Measurements from ENCODE around the gene ELL.
"Not testable (repeated sequence)": the region's sequence is repeated elsewhere in the genome, so short reads cannot be mapped to it uniquely, and the experiment has no call there.

The ELL gene

DNA sequence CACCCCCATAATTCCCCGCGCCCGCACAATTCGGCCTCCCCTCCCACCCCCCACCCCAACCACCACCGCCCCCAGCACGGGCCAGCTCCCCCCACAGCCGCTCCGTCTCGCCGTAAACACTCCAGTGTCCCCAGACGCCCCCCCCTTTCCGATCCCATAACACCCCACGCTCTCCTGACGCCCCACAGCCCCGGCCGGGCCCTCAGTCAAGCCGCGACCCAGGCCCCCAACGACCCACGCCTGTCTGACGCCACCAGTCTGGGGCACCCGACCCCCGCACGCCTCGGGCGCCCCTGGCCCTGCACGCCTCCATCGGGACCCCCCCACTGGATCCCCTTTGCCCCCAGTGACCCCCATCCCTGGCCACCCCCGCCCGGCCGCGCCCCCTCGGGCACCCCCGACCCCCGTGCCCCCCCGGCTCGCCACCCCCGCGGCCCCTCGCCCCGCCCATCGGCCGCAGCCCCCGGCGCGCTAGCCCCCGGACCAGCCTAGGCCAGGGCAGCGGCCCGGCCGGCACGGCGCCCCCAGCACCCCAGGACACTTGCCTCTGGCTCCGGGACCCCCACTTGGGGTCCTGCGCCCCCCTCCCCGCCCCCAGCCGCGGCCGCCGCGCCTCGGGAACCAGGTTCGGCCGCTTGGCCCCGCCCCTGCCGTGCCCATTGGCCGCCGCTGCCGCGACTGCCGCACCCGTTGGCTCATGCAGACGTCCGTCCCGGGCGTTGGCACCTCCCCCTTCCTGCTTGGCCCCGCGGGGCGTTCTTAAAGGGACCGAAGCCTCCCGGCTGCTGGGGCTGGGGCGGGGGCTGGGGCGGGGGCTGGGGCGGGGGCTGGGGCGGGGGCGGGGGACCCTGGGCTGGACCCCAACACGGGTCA, 21.3 kb upstream of the ELL start, which contains the start of gene FKBP8:
Gene FKBP8 (minus strand): TSS at position 633 of the 873 bp plus-strand sequence. CDS start 1,603 bp downstream, outside the sequence.
- H3K4me3 ChIP-seq (ENCODE audit: insufficient read depth, low read depth, low read length, poor library complexity, severe bottlenecking) = peak within 1 kb of the TSS; percentile 52
- H3K27ac ChIP-seq (ENCODE audit: insufficient read depth, low read length, poor library complexity, severe bottlenecking) = peak within 1 kb of the TSS; percentile 78
- H3K4me1 ChIP-seq (ENCODE audit: control insufficient read depth, insufficient read depth, low read length, poor library complexity, severe bottlenecking) = peaks cover 11% of the 10 kb centered on the region
- no peaks in the 10 kb centered on the region for H3K9me3 ChIP-seq (ENCODE audit: control insufficient read depth, low read length)
- no peaks in the 10 kb centered on the region for H3K27me3 ChIP-seq (replicated peaks; ENCODE audit: control insufficient read depth, insufficient read depth, low read length, poor library complexity, severe bottlenecking)
- peaks cover 19% of the 10 kb centered on the region for H3K36me3 ChIP-seq (ENCODE audit: control insufficient read depth, insufficient read depth, low read length)
- peak; percentile 80 to 87 (median 87) for DNase-seq

DNA sequence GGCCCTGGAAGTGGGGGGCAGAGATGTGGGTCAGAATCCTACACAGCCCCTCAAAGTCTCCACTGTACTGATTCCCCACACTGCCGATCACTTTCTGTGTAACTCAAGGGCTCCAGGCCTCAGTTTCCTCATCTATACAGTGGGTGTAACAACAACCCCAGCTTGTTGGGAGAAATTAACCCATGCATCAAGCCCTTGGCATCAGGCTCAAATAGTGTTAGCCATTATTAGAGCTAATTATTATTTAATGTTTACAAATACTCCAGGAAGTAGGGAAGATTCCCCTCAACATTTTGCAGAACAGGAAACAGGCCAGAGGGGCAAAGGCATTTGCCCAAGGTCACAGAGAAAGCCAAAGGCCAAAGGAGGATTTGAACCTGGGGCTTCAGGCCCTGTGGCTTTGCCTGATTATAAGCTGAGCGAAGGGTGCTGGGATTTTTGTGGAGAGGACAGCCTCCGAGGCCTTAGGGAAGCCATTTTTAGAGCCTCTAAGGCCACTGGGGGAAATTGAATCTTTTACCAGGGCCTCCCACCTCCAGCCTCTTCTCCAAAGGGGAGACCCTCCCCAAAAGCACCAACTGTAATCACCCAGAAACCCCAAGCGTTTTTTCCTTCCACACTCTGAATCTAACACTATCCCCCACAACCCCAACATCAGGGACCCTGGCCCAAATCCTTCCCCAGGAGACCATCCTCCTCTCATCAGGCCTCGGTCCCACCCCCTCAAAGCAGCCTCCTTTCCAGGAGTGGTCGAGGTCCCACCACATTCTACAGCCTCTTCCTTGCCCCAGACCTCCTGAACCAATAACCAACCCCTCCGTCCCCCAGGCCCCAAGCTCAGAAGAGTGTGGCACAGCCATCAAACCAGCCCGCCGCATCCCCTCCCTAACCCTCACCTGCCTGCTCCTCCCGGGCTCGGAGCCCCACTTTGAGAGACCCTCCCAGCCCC, 20.4 kb upstream of the ELL start:
- no peak for DNase-seq
- peaks cover 11% of the 10 kb centered on the region for H3K4me1 ChIP-seq (ENCODE audit: control insufficient read depth, insufficient read depth, low read length, poor library complexity, severe bottlenecking)

DNA sequence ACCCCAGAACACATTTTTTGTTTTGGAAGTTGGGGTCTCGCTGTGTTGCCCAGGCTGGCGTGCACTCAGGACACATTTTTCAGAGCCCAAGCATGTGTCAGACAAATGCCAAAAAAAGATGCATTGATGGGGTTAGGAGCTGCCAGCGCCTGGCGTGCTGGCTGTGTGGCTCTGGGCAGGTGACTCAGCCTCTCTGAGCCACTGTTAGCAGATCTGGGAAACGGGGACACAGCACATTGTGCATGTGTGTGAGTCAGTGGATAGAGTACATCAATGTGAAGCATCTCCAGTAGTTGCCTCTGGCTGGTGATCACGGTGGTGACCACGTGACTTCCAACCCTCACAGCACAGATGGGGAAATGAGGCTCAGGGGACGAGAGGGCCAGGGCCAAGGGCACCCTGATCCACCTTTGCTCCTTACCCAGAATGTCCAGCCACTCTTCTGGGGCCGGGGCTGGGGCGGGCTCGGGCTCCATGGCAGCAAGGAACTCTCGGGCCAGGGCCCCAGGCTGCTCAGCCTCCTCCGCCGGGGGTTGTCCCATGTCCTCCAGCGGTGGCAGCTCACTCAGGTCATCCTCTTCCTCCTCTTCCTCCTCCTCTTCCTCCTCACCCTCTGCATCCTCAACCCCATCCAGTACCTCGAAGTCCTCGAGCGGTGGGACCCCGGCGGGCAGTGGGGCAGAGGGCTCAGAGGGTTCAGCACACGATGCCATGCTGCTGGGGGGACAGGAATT, 19.6 kb upstream of the ELL start:
- Histone ChIP-seq H3K27ac (ENCODE audit: insufficient read depth, low read length, poor library complexity, severe bottlenecking) (no peak overlapping the region), H3K27me3 (replicated peaks; ENCODE audit: control insufficient read depth, insufficient read depth, low read length, poor library complexity, severe bottlenecking) (no peaks in the 10 kb centered on the region), H3K4me3 (ENCODE audit: insufficient read depth, low read depth, low read length, poor library complexity, severe bottlenecking) (no peak overlapping the region), H3K36me3 (ENCODE audit: control insufficient read depth, insufficient read depth, low read length) (peaks cover 30% of the 10 kb centered on the region), H3K9me3 (ENCODE audit: control insufficient read depth, low read length) (no peaks in the 10 kb centered on the region), H3K4me1 (ENCODE audit: control insufficient read depth, insufficient read depth, low read length, poor library complexity, severe bottlenecking) (peaks cover 11% of the 10 kb centered on the region)
- DNase-seq = no peak

More for the DNA sequence above, 20.4 kb upstream of the ELL start:
- Histone ChIP-seq H3K27ac (ENCODE audit: insufficient read depth, low read length, poor library complexity, severe bottlenecking) (peak overlapping the region; percentile 71), H3K36me3 (ENCODE audit: control insufficient read depth, insufficient read depth, low read length) (peaks cover 25% of the 10 kb centered on the region), H3K4me3 (ENCODE audit: insufficient read depth, low read depth, low read length, poor library complexity, severe bottlenecking) (peak overlapping the region; percentile 52), H3K9me3 (ENCODE audit: control insufficient read depth, low read length) (no peaks in the 10 kb centered on the region), H3K27me3 (replicated peaks; ENCODE audit: control insufficient read depth, insufficient read depth, low read length, poor library complexity, severe bottlenecking) (no peaks in the 10 kb centered on the region)

DNA sequence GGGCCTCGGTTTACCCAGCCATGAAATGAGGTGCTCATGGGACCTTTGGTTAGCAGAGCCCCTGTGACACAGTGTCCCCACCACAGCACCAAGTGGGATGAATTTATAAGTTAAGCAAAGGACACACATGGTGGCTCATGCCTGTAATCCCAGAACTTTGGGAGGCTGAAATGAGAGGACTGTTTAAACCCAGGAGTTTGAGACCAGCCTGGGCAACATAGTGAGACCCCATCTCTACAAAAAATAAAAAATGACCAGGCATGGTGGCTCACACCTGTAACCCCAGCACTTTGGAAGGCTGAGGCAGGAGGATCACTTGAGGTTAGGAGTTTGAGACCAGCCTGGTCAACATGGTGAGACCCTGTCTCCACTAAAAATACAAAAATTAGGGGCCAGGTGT, 18.3 kb upstream of the ELL start:
- H3K4me3 ChIP-seq (ENCODE audit: insufficient read depth, low read depth, low read length, poor library complexity, severe bottlenecking); H3K27ac ChIP-seq (ENCODE audit: insufficient read depth, low read length, poor library complexity, severe bottlenecking); H3K27me3 ChIP-seq (replicated peaks; ENCODE audit: control insufficient read depth, insufficient read depth, low read length, poor library complexity, severe bottlenecking); H3K9me3 ChIP-seq (ENCODE audit: control insufficient read depth, low read length); DNase-seq: not testable (repeated sequence)
- peaks cover 11% of the 10 kb centered on the region for H3K4me1 ChIP-seq (ENCODE audit: control insufficient read depth, insufficient read depth, low read length, poor library complexity, severe bottlenecking)
- peaks cover 36% of the 10 kb centered on the region for H3K36me3 ChIP-seq (ENCODE audit: control insufficient read depth, insufficient read depth, low read length)

DNA sequence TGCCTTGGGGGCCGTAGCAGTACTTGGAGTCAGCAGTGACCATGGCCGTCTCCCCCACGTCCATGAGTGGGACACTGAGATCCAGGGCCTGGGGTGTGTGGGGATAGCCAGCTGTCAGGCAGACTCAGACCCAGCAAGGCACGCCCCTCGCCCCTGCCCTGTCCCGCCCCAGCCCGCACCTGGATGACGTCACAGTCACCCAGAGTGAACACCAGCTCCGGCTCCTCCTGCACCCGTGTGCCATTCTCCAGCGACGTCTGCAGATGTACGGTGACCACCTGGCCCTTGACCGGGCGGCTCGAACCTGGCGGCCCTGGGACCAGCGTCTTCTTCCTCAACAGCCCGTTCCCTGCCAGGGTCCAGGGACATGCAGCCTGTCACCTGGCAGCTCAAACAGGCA, 17.5 kb upstream of the ELL start:
- Histone ChIP-seq H3K27ac (ENCODE audit: insufficient read depth, low read length, poor library complexity, severe bottlenecking) (no peak overlapping the region), H3K4me1 (ENCODE audit: control insufficient read depth, insufficient read depth, low read length, poor library complexity, severe bottlenecking) (peaks cover 11% of the 10 kb centered on the region), H3K27me3 (replicated peaks; ENCODE audit: control insufficient read depth, insufficient read depth, low read length, poor library complexity, severe bottlenecking) (no peaks in the 10 kb centered on the region), H3K36me3 (ENCODE audit: control insufficient read depth, insufficient read depth, low read length) (peaks cover 36% of the 10 kb centered on the region), H3K9me3 (ENCODE audit: control insufficient read depth, low read length) (no peaks in the 10 kb centered on the region), H3K4me3 (ENCODE audit: insufficient read depth, low read depth, low read length, poor library complexity, severe bottlenecking) (no peak overlapping the region)
- DNase-seq = no peak

DNA sequence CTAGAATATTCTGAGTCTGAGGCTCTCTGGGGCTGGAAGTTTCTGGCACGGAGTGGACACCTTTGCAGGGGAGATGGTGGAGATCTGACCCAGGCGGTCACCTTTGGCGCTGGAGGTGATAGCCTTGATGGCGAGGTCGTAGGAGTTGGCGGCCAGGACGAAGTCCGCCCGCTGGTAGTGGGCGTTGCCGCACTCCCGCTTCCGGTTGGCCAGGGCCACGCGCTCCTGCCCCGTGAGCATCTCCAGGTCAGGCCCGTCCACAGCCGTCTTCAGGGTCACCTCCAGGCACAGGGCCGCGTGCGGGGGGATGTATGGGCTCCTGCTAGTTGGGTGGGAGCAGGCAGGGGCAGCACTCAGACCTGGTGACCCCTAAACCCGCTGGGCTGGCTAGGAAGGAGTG, 16.2 kb upstream of the ELL start:
- peaks cover 7% of the 10 kb centered on the region for H3K4me1 ChIP-seq (ENCODE audit: control insufficient read depth, insufficient read depth, low read length, poor library complexity, severe bottlenecking)
- no peaks in the 10 kb centered on the region for H3K9me3 ChIP-seq (ENCODE audit: control insufficient read depth, low read length)
- H3K27me3 ChIP-seq (replicated peaks; ENCODE audit: control insufficient read depth, insufficient read depth, low read length, poor library complexity, severe bottlenecking) = no peaks in the 10 kb centered on the region
- peaks cover 38% of the 10 kb centered on the region for H3K36me3 ChIP-seq (ENCODE audit: control insufficient read depth, insufficient read depth, low read length)
- H3K4me3 ChIP-seq (ENCODE audit: insufficient read depth, low read depth, low read length, poor library complexity, severe bottlenecking) = no peak overlapping the region
- no peak for DNase-seq
- no peak overlapping the region for H3K27ac ChIP-seq (ENCODE audit: insufficient read depth, low read length, poor library complexity, severe bottlenecking)

DNA sequence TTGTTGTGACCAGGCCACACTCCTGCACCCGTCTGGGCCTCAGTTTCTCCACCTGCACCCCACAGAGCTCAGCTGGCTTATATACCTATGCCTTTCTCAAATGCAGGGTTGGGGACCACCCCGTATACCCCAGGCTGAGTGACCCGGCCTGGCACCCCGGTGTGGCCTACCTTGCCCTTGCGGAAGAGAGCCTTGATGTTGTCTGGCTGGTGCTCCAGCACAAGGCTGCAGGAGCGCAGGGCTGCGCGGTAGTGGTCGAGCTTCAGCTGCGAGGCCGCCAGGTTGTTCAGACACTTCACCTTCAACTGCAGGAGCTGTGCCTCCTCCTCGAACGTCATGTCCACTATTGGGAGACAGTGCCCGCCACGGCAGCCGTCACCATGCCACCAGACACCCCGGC, 15.6 kb upstream of the ELL start:
- peaks cover 45% of the 10 kb centered on the region for H3K36me3 ChIP-seq (ENCODE audit: control insufficient read depth, insufficient read depth, low read length)
- H3K4me1 ChIP-seq (ENCODE audit: control insufficient read depth, insufficient read depth, low read length, poor library complexity, severe bottlenecking) = peaks cover 5% of the 10 kb centered on the region

DNA sequence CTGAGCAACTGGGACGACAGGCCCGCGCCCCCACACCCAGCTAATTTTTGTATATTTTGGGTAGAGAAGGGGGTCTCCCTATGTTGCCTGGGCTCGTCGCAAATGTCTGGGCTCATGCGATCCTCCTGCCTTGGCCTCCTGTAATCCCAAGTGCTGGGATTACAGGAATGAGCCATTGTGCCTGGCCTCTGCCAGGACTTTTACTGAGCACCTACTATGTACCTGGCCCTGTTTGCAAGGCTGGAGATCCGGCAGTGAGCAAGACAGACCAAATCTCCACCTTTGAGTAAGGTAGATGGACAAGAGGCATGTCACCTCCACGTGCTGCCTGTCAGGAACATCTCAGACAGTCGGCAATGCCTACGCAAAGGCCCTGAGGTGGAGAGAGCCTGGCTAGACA, 14.6 kb upstream of the ELL start:
- Histone ChIP-seq H3K9me3 (ENCODE audit: control insufficient read depth, low read length) (no peaks in the 10 kb centered on the region), H3K27ac (ENCODE audit: insufficient read depth, low read length, poor library complexity, severe bottlenecking) (no peak overlapping the region), H3K4me3 (ENCODE audit: insufficient read depth, low read depth, low read length, poor library complexity, severe bottlenecking) (no peak overlapping the region), H3K4me1 (ENCODE audit: control insufficient read depth, insufficient read depth, low read length, poor library complexity, severe bottlenecking) (no peaks in the 10 kb centered on the region), H3K27me3 (replicated peaks; ENCODE audit: control insufficient read depth, insufficient read depth, low read length, poor library complexity, severe bottlenecking) (no peaks in the 10 kb centered on the region), H3K36me3 (ENCODE audit: control insufficient read depth, insufficient read depth, low read length) (peaks cover 49% of the 10 kb centered on the region)
- DNase-seq = no peak

More for the DNA sequence above, 15.6 kb upstream of the ELL start:
- DNase-seq = no peak
- no peaks in the 10 kb centered on the region for H3K27me3 ChIP-seq (replicated peaks; ENCODE audit: control insufficient read depth, insufficient read depth, low read length, poor library complexity, severe bottlenecking)
- no peaks in the 10 kb centered on the region for H3K9me3 ChIP-seq (ENCODE audit: control insufficient read depth, low read length)
- H3K27ac ChIP-seq (ENCODE audit: insufficient read depth, low read length, poor library complexity, severe bottlenecking) = no peak overlapping the region
- H3K4me3 ChIP-seq (ENCODE audit: insufficient read depth, low read depth, low read length, poor library complexity, severe bottlenecking) = no peak overlapping the region

DNA sequence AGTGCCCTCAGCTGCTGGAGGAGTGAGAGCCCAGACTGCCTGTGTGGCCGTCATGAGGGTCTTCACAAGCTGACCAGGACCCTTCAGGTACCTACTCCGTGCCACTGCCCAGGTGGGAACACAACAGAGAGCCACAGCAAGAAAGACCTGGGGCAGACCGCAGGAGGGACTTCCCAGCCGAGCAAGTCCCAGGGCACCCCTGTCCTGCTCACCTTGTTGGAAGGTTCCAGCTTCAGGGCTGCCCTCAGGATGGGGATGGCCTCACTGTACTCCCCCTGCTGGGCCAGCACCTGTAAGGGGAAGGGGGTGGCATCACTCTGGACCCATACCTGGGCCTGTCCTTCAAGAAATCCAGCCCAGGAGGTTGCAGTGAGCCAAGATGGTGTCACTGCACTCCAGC, 11.2 kb upstream of the ELL start:
- Histone ChIP-seq H3K36me3 (ENCODE audit: control insufficient read depth, insufficient read depth, low read length) (peaks cover 29% of the 10 kb centered on the region), H3K4me1 (ENCODE audit: control insufficient read depth, insufficient read depth, low read length, poor library complexity, severe bottlenecking) (no peaks in the 10 kb centered on the region), H3K27ac (ENCODE audit: insufficient read depth, low read length, poor library complexity, severe bottlenecking) (no peak overlapping the region), H3K4me3 (ENCODE audit: insufficient read depth, low read depth, low read length, poor library complexity, severe bottlenecking) (no peak overlapping the region), H3K9me3 (ENCODE audit: control insufficient read depth, low read length) (no peaks in the 10 kb centered on the region), H3K27me3 (replicated peaks; ENCODE audit: control insufficient read depth, insufficient read depth, low read length, poor library complexity, severe bottlenecking) (no peaks in the 10 kb centered on the region)
- DNase-seq = no peak

All from effector memory CD4-positive, alpha-beta T cell (primary cell).